Measurements from ENCODE around the gene CIB2.
"Not testable (repeated sequence)": the region's sequence is repeated elsewhere in the genome, so short reads cannot be mapped to it uniquely, and the experiment has no call there.

- TF ChIP-seq, protein P1, sequence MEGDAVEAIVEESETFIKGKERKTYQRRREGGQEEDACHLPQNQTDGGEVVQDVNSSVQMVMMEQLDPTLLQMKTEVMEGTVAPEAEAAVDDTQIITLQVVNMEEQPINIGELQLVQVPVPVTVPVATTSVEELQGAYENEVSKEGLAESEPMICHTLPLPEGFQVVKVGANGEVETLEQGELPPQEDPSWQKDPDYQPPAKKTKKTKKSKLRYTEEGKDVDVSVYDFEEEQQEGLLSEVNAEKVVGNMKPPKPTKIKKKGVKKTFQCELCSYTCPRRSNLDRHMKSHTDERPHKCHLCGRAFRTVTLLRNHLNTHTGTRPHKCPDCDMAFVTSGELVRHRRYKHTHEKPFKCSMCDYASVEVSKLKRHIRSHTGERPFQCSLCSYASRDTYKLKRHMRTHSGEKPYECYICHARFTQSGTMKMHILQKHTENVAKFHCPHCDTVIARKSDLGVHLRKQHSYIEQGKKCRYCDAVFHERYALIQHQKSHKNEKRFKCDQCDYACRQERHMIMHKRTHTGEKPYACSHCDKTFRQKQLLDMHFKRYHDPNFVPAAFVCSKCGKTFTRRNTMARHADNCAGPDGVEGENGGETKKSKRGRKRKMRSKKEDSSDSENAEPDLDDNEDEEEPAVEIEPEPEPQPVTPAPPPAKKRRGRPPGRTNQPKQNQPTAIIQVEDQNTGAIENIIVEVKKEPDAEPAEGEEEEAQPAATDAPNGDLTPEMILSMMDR (IDR thresholded peaks at IDR 0.05 in 2 of 3, conservative IDR thresholded peaks at IDR 0.05 in 1 of 3; ENCODE audit: borderline replicate concordance in 1 of 3, insufficient read depth in 1 of 3, low read depth in 2 of 3, low read length in 2 of 3): not testable (repeated sequence)
- TF ChIP-seq, protein P2, sequence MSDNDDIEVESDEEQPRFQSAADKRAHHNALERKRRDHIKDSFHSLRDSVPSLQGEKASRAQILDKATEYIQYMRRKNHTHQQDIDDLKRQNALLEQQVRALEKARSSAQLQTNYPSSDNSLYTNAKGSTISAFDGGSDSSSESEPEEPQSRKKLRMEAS (IDR thresholded peaks at IDR 0.05): not testable (repeated sequence)
These were observed 19.8 kb upstream of the CIB2 start for GRCh38 chr15:78151075-78151474.

Data from HCT116 (cell line).